ENCODE data around the gene NPAS2.

The NPAS2 gene

DNA sequence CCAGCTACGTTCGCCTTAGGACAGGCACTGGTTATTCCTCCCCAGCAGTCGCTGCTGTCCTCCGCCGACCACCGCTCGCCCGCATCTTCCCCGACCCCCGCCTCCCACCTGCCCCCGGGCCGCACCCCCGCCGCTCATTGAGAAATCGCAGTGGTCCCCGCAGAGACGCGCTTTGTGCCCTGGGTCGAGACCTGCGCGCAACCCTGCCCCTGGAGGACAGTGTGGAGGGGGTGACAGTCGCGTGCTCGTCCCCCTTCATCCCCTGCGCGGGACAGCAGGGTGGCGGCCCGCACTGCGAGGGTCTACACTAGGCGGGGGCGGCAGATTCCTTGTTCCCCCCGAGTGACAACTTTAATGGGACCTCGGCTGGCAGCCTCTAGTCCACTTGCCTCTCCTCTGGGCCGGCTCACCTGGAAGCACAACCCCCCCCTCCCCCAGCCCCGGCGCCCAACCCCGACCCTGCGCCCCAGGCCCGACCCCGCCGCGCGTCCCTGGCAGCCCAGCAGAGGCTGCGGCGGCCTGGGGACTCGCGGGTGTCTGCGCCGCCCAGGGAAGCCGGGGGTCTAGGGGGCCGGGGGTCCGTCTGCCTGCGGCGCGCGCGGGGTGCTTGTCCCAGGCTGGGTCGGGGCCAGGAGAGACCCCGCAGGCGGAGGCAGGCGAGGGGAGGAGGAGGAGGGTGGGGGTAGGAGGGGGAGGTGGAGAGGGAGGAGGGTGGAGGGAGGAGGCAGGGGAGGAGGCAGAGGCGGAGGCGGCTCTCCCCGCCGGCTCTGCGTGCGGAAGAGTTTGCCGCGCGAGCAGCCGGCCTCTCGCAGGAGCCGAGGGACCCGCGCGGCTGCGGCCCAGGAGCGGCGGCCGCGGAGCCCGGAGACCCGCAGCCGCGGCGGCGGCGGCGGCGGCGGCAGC, at the start of gene NPAS2:
Gene NPAS2 (plus strand): TSS at position 770 of the 903 bp plus-strand sequence. CDS start 84,616 bp downstream, outside the sequence.
- DNase-seq = peak; percentile 2 to 17 (median 5)

- DNase-seq = no peak
Observed at GRCh38 chr2:100771125-100771524, 48.8 kb upstream of the NPAS2 start.

- DNase-seq = no peak
Observed at GRCh38 chr2:100773538-100773937, 46.4 kb upstream of the NPAS2 start.

DNA sequence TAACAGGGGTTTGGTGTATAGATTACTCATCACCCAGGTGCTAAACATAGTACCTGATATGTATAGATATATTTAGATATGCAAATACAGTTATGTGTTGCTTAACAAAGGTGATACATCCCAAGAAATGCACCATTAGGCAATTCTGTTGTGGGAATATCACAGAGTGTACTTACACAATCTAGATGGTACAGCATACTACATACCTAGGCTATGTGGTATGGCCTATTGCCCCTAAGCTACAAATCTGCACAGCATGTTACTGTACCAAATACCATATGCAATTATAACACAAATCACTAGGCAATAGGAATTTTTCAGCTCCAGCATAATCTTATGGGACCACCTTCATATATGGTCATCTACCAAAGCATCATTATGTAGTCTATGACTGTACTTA, 43.5 kb upstream of the NPAS2 start:
- DNase-seq = no peak

- DNase-seq = no peak
Observed at GRCh38 chr2:100778637-100779450, 41.1 kb upstream of the NPAS2 start.

DNA sequence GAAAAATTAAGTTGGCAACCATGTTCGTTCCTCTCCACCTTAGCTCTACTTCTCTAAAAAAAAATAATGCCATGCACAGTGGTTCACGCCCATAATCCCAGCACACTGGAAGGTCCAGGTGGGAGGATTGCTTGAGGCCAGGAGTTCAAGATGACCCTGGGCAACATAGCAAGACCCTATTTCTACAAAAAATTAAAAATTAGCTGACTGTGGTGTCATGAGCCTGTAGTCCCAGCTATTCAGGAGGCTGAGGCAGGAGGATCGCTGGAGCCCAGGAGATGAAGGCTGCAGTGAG, 40.1 kb upstream of the NPAS2 start:
- DNase-seq = no peak

DNA sequence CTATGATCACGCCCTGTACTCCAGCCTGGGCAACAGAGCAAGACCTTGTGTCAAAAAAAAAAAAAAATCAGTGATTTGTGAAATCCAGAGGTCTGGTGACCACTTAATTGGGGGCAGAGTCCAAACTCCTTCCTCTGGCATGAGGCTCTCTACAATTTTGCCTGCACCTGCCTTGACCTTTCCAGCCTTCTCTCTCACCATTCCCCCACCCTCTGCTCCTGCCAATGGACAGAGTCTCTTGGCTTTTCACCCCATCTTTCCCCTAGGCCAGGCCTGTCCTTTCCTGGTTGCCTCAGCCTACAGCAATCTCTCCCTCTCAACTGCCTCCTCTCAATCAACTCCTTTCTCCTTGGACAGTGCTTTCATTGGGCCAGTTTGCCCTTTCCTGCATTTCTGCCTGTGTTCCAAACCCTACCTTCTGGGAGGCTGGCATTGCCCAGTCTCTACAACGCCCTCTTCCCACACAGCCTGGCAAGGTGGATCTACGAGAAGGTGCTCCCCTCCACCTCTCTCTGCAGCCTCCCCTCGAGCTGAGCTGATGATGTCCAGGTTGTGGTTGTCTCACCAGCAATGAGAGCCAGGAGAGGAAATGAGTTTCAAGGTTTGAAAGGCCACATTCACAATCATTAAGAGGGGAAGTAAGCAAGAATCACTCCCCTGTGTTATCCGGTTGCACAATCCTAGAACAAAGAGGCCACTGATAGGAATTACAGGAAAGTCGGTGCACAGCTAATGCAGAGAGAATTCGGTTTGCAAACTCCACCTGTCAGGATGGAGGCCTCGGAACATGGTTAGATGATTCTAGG, 39.5 kb upstream of the NPAS2 start:
- no peak for DNase-seq

- no peak for DNase-seq
Observed at GRCh38 chr2:100781009-100781325, 39.0 kb upstream of the NPAS2 start.

DNA sequence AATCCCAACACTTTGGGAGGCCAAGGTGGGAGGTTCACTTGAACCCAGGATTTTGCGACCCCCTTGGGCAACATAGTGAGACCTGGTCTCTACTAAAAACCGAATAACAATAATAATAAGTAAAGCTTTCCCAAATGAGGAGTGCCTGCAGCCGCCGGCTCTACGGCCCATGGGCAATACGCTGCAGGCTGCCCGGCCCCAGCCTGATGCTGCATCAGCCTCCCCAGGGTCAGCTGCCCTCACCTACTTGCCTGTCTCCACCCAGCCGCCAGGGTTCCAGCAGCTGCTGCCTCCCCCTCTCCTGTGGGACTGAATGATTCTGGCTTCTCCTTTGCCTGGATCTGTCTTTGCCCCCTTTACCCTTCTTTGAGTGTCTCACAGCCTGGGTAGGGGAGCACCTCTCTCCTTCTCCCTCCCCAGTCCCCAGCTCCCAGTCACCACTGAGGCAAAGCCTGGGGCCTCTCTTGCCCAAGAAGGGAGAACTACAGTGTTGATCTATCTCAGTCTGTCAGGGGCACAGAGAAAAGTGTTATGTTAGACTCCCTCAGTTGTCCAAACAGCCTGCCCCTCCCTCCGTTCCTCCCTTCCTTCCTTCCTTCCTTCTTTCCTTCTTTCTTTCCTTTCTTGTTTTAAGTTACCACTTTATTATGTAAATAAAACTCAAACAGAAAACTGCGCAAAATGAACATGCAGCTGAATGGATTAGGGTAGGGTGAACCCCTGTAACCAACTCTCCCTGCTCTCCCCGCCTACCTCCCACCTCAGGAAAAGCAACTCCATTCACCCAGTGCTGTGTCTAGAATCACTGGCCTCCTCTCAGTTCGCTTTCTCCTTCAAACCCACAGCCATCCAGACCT, 38.2 kb upstream of the NPAS2 start:
- no peak for DNase-seq

DNA sequence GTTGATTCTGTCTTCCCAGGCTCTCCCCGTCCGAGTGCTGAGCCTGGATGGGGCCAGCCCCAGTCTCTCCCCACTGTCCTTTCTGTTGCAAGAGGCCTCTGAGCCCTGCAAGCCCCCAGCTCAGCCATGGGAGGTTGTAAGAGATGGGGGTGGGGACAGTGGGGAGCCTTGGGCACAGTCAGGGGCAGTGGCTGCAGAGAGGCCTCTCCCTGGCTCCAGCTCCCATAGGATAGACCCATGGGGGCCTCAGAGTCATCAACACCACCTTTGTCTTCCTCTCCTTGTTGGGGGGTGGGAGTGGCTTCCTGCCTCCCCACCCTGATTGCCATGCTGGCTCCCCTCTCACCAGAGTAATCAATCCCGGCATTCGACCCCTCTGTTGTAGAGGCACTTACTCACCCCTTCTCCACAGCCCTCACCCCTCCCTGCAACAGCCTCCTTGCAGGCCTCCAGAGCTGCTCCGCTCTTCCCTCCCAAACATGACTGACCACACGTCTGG, 37.5 kb upstream of the NPAS2 start:
- no peak for DNase-seq

GRCh38 chr2:100783987-100784386, 36.0 kb upstream of the NPAS2 start:
- DNase-seq = no peak

DNA sequence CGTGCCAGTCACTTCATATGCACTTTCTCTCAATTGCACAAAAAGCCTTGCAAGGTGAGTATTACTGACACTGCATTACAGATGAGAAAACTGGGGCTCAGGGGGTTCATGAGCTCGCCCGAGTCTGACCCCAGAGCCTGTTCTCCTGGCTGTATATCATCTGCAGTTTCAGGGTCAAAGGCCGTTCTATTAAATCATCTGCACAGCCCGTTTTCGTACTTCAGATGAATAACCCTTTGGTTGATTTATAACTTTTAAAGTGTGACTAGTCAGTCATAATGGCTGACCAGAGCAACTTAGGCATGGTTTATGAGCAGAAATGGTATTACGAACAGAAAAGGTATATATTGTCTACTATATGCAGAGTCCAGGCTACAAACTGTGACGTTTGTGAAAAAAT, 35.3 kb upstream of the NPAS2 start:
- no peak for DNase-seq

DNA sequence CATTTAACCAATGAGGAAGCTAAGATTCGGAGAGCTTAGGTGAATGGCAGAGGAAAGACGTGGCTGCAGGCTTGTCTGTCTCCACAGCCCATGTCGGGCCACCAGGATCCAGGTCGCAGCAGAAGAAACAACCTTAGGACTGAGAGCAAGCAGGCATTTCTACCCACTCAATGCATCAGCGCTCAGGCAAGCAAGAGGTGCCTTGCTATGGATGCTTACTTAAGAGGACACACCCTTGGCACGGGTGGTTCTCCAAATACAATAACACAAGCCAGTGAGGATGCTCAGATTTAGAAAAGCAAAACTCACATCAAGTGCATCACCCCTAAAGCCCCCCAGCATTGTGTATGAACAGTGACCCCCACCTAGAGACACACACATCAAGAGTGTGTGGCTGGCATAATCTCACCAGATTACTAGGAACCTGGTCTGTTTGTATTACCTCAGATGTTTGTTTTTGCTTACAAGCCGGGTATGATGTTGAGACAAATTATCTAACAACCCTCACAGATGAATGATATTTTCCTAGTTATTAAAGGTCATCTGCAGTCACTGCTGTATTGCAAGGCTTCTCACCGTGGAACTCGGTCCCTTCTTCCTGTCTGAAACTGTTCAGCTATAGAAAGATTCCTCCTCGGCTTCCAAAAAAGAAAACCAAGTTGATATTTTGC, 34.2 kb upstream of the NPAS2 start:
- no peak for DNase-seq

GRCh38 chr2:100786297-100786658, 33.7 kb upstream of the NPAS2 start:
- peak in 1 of 3 experiments; percentile 24 for DNase-seq

- no peak for DNase-seq
Observed at GRCh38 chr2:100786985-100787384, 33.0 kb upstream of the NPAS2 start.

DNA sequence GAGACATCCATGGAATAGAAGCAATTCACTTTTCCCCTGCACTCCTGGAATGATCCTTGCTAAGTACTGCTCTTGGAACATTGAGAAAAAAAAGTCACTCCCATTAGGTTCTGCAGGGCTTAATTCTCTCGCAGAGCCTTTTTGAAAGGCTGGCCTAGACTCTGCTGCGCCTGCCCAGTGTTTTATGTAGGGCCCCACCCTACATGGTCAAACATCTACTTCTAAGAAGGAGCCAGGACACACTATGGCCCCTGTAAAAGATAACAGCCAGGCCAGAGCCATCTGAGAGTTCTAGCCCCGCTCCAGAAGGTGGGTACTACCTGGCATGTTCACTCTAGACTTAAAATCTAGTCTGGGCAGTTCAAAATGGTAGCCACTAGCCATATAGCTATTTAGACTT, 30.6 kb upstream of the NPAS2 start:
- no peak for DNase-seq

GRCh38 chr2:100791294-100791935, 28.5 kb upstream of the NPAS2 start:
- DNase-seq = no peak

DNA sequence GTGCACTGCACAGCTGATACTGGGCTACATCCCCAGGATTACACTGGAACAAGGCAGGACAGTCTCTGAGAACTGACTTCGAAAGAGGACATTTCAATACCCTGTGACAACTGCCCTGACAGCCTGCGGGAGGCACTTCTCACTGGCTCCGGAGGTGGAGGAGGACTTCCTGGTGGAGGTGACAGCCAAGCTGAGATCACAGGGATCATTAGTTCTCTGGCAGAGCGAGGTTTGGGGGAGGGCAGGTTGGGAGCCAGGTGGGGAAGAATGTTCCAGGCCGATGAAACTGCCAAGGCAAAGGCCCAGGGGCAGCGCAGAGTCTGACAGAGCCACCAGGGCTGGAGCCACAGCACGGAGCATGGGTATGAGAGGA, 28.0 kb upstream of the NPAS2 start:
- no peak for DNase-seq

GRCh38 chr2:100793220-100793619, 26.7 kb upstream of the NPAS2 start:
- DNase-seq = no peak

GRCh38 chr2:100793982-100794381, 26.0 kb upstream of the NPAS2 start:
- no peak for DNase-seq

DNA sequence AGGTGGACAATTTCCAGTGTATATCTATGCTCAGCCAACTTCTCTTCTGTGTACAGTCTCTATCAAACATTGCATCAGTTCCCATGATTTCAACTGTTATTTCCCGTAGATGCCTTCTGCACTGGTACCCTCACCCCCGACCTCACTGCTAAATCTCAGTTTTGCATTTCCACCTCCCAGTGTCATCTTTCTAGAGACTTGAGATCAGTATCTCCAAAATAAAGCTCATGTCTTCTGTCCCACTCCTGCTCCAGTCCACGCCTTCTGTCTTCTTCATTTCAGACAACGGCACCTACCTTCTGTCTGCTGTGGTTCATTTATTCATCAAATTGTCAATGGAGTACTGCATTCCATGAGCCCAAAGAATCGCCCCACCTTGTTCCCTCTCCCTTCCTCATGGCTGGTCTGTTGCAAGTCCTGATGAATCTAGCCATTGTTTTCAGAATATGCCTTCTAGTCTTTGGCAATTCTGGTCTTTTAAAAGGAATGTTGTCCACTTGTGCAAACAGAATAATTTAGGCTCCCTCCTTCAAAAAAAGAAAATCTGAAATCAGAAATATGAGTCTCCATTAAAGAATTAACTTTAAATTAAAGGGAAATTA, 23.3 kb upstream of the NPAS2 start:
- no peak for DNase-seq
